ENCODE data around the gene EPN3.

The EPN3 gene

GRCh38 chr17:50572541-50572940 is 40.0 kb downstream of the EPN3 start:
- H3K4me1 ChIP-seq (ENCODE audit: control insufficient read depth, insufficient read depth, low read length, poor library complexity, severe bottlenecking) = no peaks in the 10 kb centered on the region
- 96 to 99% methylated on average over 14 to 18 of the region's 20 CpGs for WGBS, 2 experiments (ENCODE audit: insufficient coverage in 2 of 2)
- H3K9me3 ChIP-seq (ENCODE audit: control insufficient read depth, low read length) = no peaks in the 10 kb centered on the region
- H3K27ac ChIP-seq (ENCODE audit: low read depth, low read length, severe bottlenecking) = no peak overlapping the region
- H3K4me3 ChIP-seq (ENCODE audit: extremely low read depth, insufficient read depth, low read length, poor library complexity, severe bottlenecking) = no peak overlapping the region
- no peaks in the 10 kb centered on the region for H3K36me3 ChIP-seq (ENCODE audit: control insufficient read depth, insufficient read depth, low read length)

GRCh38 chr17:50573866-50574611 is 41.5 kb downstream of the EPN3 start:
- no peak overlapping the region for H3K4me3 ChIP-seq (ENCODE audit: extremely low read depth, insufficient read depth, low read length, poor library complexity, severe bottlenecking)
- no peaks in the 10 kb centered on the region for H3K9me3 ChIP-seq (ENCODE audit: control insufficient read depth, low read length)
- no peaks in the 10 kb centered on the region for H3K36me3 ChIP-seq (ENCODE audit: control insufficient read depth, insufficient read depth, low read length)
- H3K4me1 ChIP-seq (ENCODE audit: control insufficient read depth, insufficient read depth, low read length, poor library complexity, severe bottlenecking) = no peaks in the 10 kb centered on the region
- no peak overlapping the region for H3K27ac ChIP-seq (ENCODE audit: low read depth, low read length, severe bottlenecking)
- 87 to 96% methylated on average over 8 to 12 of the region's 12 CpGs for WGBS, 2 experiments (ENCODE audit: insufficient coverage in 2 of 2)

GRCh38 chr17:50575581-50576210 is 43.2 kb downstream of the EPN3 start:
- H3K36me3 ChIP-seq (ENCODE audit: control insufficient read depth, insufficient read depth, low read length) = no peaks in the 10 kb centered on the region
- no peaks in the 10 kb centered on the region for H3K4me1 ChIP-seq (ENCODE audit: control insufficient read depth, insufficient read depth, low read length, poor library complexity, severe bottlenecking)
- H3K9me3 ChIP-seq (ENCODE audit: control insufficient read depth, low read length) = no peaks in the 10 kb centered on the region
- 88 to 91% methylated on average over 26 to 28 of the region's 33 CpGs for WGBS, 2 experiments (ENCODE audit: insufficient coverage in 2 of 2)
- no peak overlapping the region for H3K27ac ChIP-seq (ENCODE audit: low read depth, low read length, severe bottlenecking)
- no peak overlapping the region for H3K4me3 ChIP-seq (ENCODE audit: extremely low read depth, insufficient read depth, low read length, poor library complexity, severe bottlenecking)

- Histone ChIP-seq H3K9me3 (ENCODE audit: control insufficient read depth, low read length) (peaks cover 2% of the 10 kb centered on the region), H3K27ac (ENCODE audit: low read depth, low read length, severe bottlenecking) (no peak overlapping the region), H3K4me3 (ENCODE audit: extremely low read depth, insufficient read depth, low read length, poor library complexity, severe bottlenecking) (no peak overlapping the region), H3K4me1 (ENCODE audit: control insufficient read depth, insufficient read depth, low read length, poor library complexity, severe bottlenecking) (no peaks in the 10 kb centered on the region), H3K36me3 (ENCODE audit: control insufficient read depth, insufficient read depth, low read length) (no peaks in the 10 kb centered on the region)
- WGBS, 2 experiments (ENCODE audit: insufficient coverage in 2 of 2) = 89 to 91% methylated on average over 13 of the region's 13 CpGs
Observed at GRCh38 chr17:50576864-50577263, 44.3 kb downstream of the EPN3 start.

GRCh38 chr17:50577451-50577954 is 45.0 kb downstream of the EPN3 start:
- H3K4me1 ChIP-seq (ENCODE audit: control insufficient read depth, insufficient read depth, low read length, poor library complexity, severe bottlenecking) = no peaks in the 10 kb centered on the region
- H3K4me3 ChIP-seq (ENCODE audit: extremely low read depth, insufficient read depth, low read length, poor library complexity, severe bottlenecking) = no peak overlapping the region
- no peak overlapping the region for H3K27ac ChIP-seq (ENCODE audit: low read depth, low read length, severe bottlenecking)
- peaks cover 4% of the 10 kb centered on the region for H3K9me3 ChIP-seq (ENCODE audit: control insufficient read depth, low read length)
- WGBS, 2 experiments (ENCODE audit: insufficient coverage in 2 of 2) = 90 to 93% methylated on average over 12 to 13 of the region's 13 CpGs
- H3K36me3 ChIP-seq (ENCODE audit: control insufficient read depth, insufficient read depth, low read length) = no peaks in the 10 kb centered on the region

- Histone ChIP-seq H3K27ac (ENCODE audit: low read depth, low read length, severe bottlenecking) (no peak overlapping the region), H3K4me1 (ENCODE audit: control insufficient read depth, insufficient read depth, low read length, poor library complexity, severe bottlenecking) (no peaks in the 10 kb centered on the region), H3K9me3 (ENCODE audit: control insufficient read depth, low read length) (peaks cover 4% of the 10 kb centered on the region), H3K36me3 (ENCODE audit: control insufficient read depth, insufficient read depth, low read length) (no peaks in the 10 kb centered on the region), H3K4me3 (ENCODE audit: extremely low read depth, insufficient read depth, low read length, poor library complexity, severe bottlenecking) (no peak overlapping the region)
- WGBS, 2 experiments (ENCODE audit: insufficient coverage in 2 of 2) = 87 to 89% methylated on average over 16 of the region's 16 CpGs
Observed at GRCh38 chr17:50578173-50578572, 45.6 kb downstream of the EPN3 start.

- 76 to 89% methylated on average over 3 to 4 of the region's 7 CpGs for WGBS, 2 experiments (ENCODE audit: insufficient coverage in 2 of 2)
- Histone ChIP-seq H3K4me3 (ENCODE audit: extremely low read depth, insufficient read depth, low read length, poor library complexity, severe bottlenecking) (no peak overlapping the region), H3K36me3 (ENCODE audit: control insufficient read depth, insufficient read depth, low read length) (no peaks in the 10 kb centered on the region), H3K9me3 (ENCODE audit: control insufficient read depth, low read length) (peaks cover 4% of the 10 kb centered on the region), H3K4me1 (ENCODE audit: control insufficient read depth, insufficient read depth, low read length, poor library complexity, severe bottlenecking) (no peaks in the 10 kb centered on the region), H3K27ac (ENCODE audit: low read depth, low read length, severe bottlenecking) (no peak overlapping the region)
Observed at GRCh38 chr17:50579399-50579798, 46.9 kb downstream of the EPN3 start.

- 87 to 90% methylated on average over 4 to 9 of the region's 9 CpGs for WGBS, 2 experiments (ENCODE audit: insufficient coverage in 2 of 2)
Observed at GRCh38 chr17:50580646-50581045, 48.1 kb downstream of the EPN3 start.

GRCh38 chr17:50581316-50581715 is 48.8 kb downstream of the EPN3 start:
- Histone ChIP-seq H3K27ac (ENCODE audit: low read depth, low read length, severe bottlenecking) (no peak overlapping the region), H3K36me3 (ENCODE audit: control insufficient read depth, insufficient read depth, low read length) (no peaks in the 10 kb centered on the region), H3K4me3 (ENCODE audit: extremely low read depth, insufficient read depth, low read length, poor library complexity, severe bottlenecking) (no peak overlapping the region), H3K9me3 (ENCODE audit: control insufficient read depth, low read length) (peaks cover 4% of the 10 kb centered on the region), H3K4me1 (ENCODE audit: control insufficient read depth, insufficient read depth, low read length, poor library complexity, severe bottlenecking) (no peaks in the 10 kb centered on the region)
- WGBS, 2 experiments (ENCODE audit: insufficient coverage in 2 of 2) = 93 to 96% methylated on average over 4 to 6 of the region's 12 CpGs

More at GRCh38 chr17:50580646-50581045, 48.1 kb downstream of the EPN3 start:
- H3K4me3 ChIP-seq (ENCODE audit: extremely low read depth, insufficient read depth, low read length, poor library complexity, severe bottlenecking) = no peak overlapping the region
- H3K9me3 ChIP-seq (ENCODE audit: control insufficient read depth, low read length) = peaks cover 4% of the 10 kb centered on the region
- no peak overlapping the region for H3K27ac ChIP-seq (ENCODE audit: low read depth, low read length, severe bottlenecking)
- no peaks in the 10 kb centered on the region for H3K4me1 ChIP-seq (ENCODE audit: control insufficient read depth, insufficient read depth, low read length, poor library complexity, severe bottlenecking)
- no peaks in the 10 kb centered on the region for H3K36me3 ChIP-seq (ENCODE audit: control insufficient read depth, insufficient read depth, low read length)

GRCh38 chr17:50582741-50583140 is 50.2 kb downstream of the EPN3 start:
- 88 to 100% methylated on average over 1 of the region's 2 CpGs for WGBS, 2 experiments (ENCODE audit: insufficient coverage in 2 of 2)
- H3K4me3 ChIP-seq (ENCODE audit: extremely low read depth, insufficient read depth, low read length, poor library complexity, severe bottlenecking) = no peak overlapping the region
- H3K27ac ChIP-seq (ENCODE audit: low read depth, low read length, severe bottlenecking) = no peak overlapping the region
- H3K9me3 ChIP-seq (ENCODE audit: control insufficient read depth, low read length) = peaks cover 4% of the 10 kb centered on the region
- H3K36me3 ChIP-seq (ENCODE audit: control insufficient read depth, insufficient read depth, low read length) = no peaks in the 10 kb centered on the region
- no peaks in the 10 kb centered on the region for H3K4me1 ChIP-seq (ENCODE audit: control insufficient read depth, insufficient read depth, low read length, poor library complexity, severe bottlenecking)

GRCh38 chr17:50583641-50584040 is 51.1 kb downstream of the EPN3 start:
- H3K36me3 ChIP-seq (ENCODE audit: control insufficient read depth, insufficient read depth, low read length) = no peaks in the 10 kb centered on the region
- no peaks in the 10 kb centered on the region for H3K4me1 ChIP-seq (ENCODE audit: control insufficient read depth, insufficient read depth, low read length, poor library complexity, severe bottlenecking)
- WGBS, 2 experiments (ENCODE audit: insufficient coverage in 2 of 2) = 60 to 81% methylated on average over 4 to 6 of the region's 7 CpGs
- no peak overlapping the region for H3K27ac ChIP-seq (ENCODE audit: low read depth, low read length, severe bottlenecking)
- H3K4me3 ChIP-seq (ENCODE audit: extremely low read depth, insufficient read depth, low read length, poor library complexity, severe bottlenecking) = no peak overlapping the region
- H3K9me3 ChIP-seq (ENCODE audit: control insufficient read depth, low read length) = peaks cover 4% of the 10 kb centered on the region
